D721Med (cell line): ENCODE measurements around the gene OR7C2.

Source experiments
- DNase-seq: peaks from one replicate; pipeline ENCODE4 v3.0.0; 2011; ENCODE audit warnings: low spot score; ENCODE audit not compliant: insufficient read length
- FAIRE-seq: peaks from 2 replicates; lab custom pipeline; 2011; peaks lifted over from hg19 to GRCh38; lab: Jason Lieb, UNC
- CTCF ChIP-seq: IDR thresholded peaks from 2 replicates; pipeline ENCODE4 v1.5.1; 2012; ENCODE audit warnings: mild to moderate bottlenecking, control low read depth; ENCODE audit not compliant: insufficient read depth; ENCODE audit errors: missing control alignments

The OR7C2 gene

DNA sequence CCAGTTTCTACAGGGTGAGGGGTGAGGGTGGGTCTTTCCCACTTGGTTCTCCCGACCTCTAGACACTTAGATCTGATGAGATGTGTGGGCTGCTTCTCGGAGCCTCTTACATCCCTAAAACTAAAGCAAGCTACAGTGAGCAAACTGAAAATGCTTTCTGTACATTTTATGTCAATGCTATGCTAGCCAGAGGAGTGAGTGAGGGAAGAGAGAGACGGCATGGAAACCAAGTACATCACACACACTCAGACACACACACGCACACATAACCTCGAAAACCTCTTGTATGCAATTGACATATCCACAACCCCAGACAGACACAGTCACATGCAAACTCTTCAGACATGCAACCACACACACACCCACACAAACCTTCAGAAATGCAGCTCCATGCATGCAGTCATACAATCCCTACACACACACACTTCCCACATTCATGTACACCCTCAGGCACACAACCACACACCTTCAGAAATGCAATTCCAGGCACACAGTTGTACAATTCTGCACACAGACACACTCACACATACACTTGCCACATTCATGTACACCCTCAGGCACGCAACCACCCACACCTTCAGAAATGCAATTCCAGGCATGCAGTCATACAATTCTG, 37.0 kb downstream of the OR7C2 start:
- FAIRE-seq, result no peak
- TF ChIP-seq CTCF, result no peak
- DNase-seq, result no peak

GRCh38 chr19:14979476-14980255, 38.4 kb downstream of the OR7C2 start, which contains the start of gene SLC1A6:
SLC1A6 (minus strand) TSS chr19:14979864; CDS start chr19:14972910, 6,954 bp downstream.
- DNase-seq, result no peak
- TF ChIP-seq CTCF, result no peak
- FAIRE-seq, result no peak

- TF ChIP-seq CTCF, result no peak
- FAIRE-seq (no peak), DNase-seq (no peak)
Observed at GRCh38 chr19:14985133-14985532, 43.8 kb downstream of the OR7C2 start.
